ENCODE results near the gene KRTAP10-11.

KRTAP10-11 gene

DNA sequence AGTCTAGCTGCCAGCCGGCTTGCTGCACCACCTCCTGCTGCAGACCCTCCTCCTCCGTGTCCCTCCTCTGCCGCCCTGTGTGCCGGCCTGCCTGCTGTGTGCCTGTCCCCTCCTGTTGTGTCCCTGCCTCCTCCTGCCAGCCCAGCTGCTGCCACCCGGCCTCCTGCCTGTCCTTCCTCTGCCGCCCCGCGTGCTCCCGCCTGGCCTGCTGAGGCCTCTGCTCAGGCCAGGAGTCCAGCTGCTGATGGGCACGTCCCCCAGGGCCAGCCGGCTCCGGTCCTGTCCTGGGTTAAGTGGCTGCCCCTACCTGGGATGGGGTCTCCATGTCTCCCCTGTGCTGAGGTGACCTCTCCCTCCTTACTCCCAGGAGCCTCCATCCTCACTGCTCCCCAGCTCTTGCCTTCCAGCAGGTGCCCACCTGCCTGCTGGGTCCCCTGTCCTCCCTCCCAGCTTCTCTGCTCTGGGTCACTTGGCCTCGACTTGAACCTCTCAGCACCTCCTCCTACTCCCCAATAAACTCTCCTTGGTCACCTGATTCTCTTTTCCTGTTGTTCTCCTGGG is 33.5 kb upstream of the KRTAP10-11 start:
- no peak overlapping the region for H3K4me3 ChIP-seq (ENCODE audit: low read depth, low read length)
- TF ChIP-seq, protein P1, sequence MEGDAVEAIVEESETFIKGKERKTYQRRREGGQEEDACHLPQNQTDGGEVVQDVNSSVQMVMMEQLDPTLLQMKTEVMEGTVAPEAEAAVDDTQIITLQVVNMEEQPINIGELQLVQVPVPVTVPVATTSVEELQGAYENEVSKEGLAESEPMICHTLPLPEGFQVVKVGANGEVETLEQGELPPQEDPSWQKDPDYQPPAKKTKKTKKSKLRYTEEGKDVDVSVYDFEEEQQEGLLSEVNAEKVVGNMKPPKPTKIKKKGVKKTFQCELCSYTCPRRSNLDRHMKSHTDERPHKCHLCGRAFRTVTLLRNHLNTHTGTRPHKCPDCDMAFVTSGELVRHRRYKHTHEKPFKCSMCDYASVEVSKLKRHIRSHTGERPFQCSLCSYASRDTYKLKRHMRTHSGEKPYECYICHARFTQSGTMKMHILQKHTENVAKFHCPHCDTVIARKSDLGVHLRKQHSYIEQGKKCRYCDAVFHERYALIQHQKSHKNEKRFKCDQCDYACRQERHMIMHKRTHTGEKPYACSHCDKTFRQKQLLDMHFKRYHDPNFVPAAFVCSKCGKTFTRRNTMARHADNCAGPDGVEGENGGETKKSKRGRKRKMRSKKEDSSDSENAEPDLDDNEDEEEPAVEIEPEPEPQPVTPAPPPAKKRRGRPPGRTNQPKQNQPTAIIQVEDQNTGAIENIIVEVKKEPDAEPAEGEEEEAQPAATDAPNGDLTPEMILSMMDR (IDR thresholded peaks at IDR 0.05; ENCODE audit: borderline replicate concordance, insufficient read depth, low read depth, low read length), result no peak

DNA sequence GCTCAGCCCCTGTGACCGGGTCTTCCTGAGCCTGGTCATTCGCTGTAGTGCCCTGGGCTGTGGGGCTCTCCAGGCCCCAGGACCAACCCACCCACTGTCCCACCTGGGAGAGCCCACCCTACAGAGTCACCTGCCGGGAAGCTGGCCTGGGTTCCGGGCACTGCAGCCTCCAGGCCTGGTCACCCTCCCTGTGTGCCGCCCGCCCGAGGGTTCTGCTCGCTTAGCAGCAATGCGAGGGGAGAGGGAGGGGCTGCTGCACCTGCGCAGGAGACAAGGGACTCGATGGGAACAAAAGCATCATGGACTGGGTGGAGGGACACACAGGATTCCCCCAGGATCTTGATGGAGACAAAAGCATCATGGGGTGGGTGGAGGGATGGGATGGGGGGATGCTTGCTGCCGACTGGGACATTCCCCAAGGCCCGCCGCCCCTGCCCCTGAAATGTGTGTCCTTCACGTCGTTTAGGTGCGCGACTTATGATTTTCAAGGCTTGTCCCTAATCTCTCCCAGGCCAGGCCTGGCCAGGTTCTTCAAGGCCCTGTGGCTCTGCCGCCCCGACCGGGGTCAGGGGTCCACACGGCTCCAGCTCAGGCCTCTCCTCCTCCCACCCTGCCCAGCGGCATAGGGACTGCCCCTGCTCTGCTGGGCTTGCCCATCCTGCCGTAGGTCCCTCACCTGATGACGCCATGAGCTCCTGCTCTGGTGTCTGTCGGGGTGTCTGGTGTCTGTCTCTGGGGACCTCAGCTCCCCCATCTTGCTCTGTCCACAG is 32.6 kb upstream of the KRTAP10-11 start:
- no peak overlapping the region for H3K4me3 ChIP-seq (ENCODE audit: low read depth, low read length)
- TF ChIP-seq, protein P1 (IDR thresholded peaks at IDR 0.05; ENCODE audit: borderline replicate concordance, insufficient read depth, low read depth, low read length), result no peak

DNA sequence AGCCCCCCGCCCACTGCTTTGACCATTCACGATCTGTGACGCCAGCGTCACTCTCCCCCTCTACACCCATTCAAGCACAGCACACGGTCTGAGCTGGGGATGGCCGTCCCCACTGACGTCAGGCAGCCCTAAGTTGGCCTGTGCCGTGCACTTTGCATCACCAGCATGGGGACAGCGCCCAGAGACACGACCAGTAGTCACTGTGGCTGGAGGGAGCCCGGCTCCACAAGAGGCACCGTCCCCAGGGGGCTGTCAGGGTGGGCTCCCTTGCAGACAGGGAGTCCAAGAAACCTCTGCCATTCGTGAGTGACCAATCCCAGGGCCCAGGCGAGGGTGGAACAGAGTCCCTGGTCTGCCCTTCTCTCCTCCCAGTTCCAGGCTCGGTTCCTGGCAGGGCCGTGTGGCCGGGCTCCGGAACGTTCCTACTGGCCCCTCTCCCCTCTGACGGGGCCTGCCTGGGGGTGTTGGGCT is 32.0 kb upstream of the KRTAP10-11 start:
- no peak overlapping the region for H3K4me3 ChIP-seq (ENCODE audit: low read depth, low read length)
- TF ChIP-seq, protein P1 (IDR thresholded peaks at IDR 0.05; ENCODE audit: borderline replicate concordance, insufficient read depth, low read depth, low read length), result no peak

DNA sequence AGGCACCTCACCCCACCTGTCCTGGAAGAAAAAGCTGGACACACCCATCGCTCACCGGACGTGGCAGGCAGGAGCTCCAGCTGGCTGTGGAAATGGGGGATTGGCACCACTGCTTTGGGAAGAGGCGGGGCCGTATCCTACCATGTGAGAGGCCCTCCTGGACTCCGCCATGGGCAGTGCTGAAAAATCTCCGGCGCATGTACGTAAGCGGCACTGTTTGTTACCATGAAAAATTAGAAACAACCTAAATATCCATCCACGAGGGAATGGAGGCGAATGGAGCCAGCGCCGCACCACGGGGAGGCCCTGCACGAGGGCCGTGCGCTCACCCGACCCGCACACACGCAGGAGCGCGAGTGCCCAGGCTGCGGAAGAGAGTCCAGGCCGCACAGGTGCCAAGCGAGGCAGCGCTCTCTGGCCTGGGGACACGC is 31.2 kb upstream of the KRTAP10-11 start:
- H3K4me3 ChIP-seq (ENCODE audit: low read depth, low read length), result no peak overlapping the region
- TF ChIP-seq, protein P1 (IDR thresholded peaks at IDR 0.05; ENCODE audit: borderline replicate concordance, insufficient read depth, low read depth, low read length), result no peak

DNA sequence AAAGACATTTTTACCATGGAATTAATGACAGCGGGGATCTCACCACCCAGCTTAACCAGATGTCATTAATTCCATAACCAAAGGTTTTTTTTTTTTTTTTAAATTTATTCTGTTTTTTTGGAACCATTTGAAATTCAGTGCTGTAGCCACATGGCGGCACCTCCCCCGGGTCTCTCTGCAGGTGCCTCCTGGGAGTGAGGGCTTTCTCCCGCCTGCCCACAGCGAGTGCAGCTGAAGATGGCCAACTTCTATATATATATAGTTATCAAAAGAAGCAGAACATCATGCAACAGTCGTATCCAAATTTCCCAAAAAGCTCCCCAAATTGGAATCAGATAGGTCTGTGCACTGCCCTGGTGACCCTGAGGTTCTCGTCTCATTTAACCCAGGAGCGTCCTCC is 30.7 kb upstream of the KRTAP10-11 start:
- TF ChIP-seq, protein P1 (IDR thresholded peaks at IDR 0.05; ENCODE audit: borderline replicate concordance, insufficient read depth, low read depth, low read length), result no peak
- H3K4me3 ChIP-seq (ENCODE audit: low read depth, low read length), result no peak overlapping the region

DNA sequence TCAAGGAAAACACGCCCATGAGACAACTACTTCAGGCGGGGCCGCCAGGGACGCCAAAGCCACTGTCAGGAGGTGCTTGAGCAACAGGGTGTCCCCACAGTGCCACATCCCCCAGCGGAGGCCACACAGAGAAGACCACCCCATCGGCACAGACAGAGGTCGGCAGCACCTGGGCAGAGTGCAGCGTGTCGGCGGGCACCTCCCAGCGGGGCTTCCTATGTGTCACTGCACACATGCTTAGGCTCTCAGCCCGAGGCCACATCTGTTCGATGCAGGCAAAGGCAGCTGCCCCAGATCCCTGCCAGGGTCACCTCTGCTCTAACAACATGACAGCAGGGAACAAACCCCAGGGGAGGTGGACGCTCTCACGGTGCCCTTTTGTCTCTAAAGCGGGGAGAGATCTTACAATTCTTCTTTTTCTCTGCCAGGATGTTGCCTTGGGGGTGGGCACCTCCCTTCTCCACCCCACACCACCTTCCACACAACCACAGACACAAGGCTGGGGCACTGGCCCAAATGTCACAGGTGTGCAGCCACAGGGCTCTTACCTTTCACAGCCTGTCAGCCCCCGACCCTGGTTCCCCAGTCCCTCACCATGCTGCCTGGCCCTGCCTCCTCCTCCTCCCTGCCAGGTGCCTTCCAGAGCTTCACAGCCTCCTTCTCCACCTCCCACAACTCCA is 30.2 kb upstream of the KRTAP10-11 start:
- TF ChIP-seq, protein P1 (IDR thresholded peaks at IDR 0.05; ENCODE audit: borderline replicate concordance, insufficient read depth, low read depth, low read length), result no peak

More for the DNA sequence above, 30.2 kb upstream of the KRTAP10-11 start:
- no peak overlapping the region for H3K4me3 ChIP-seq (ENCODE audit: low read depth, low read length)

Data from GM12875 (cell line).